Neutrophil (primary cell): ENCODE measurements around the gene ARFGAP3.
"Not testable (repeated sequence)": the region's sequence is repeated elsewhere in the genome, so short reads cannot be mapped to it uniquely, and the experiment has no call there.

Experiments used
- H3K27ac ChIP-seq: fragments of 200-600 bp; sonication (generic); 2 replicates; pipeline ENCODE4 v1.5.1; 2016; ENCODE audit warnings: mild to moderate bottlenecking, moderate library complexity
- H3K27me3 ChIP-seq: fragments of 200-600 bp; sonication (generic); 2 replicates; pipeline ENCODE4 v1.6.0; 2016; ENCODE audit warnings: mild to moderate bottlenecking
- H3K36me3 ChIP-seq: fragments of 200-600 bp; sonication (generic); 2 replicates; pipeline ENCODE4 v1.5.1; 2017
- H3K4me1 ChIP-seq, 2 experiments: fragments of 200-600 bp in 1 of 2; sonication (generic) in 1 of 2; 1 replicate in 1 of 2; 2 replicates in 1 of 2; pipeline versions ENCODE4 v1.5.1 to v1.6.1; 2013 to 2016; ENCODE audit warnings: low read depth in 1 of 2, low read length in 1 of 2, mild to moderate bottlenecking in 1 of 2, moderate library complexity in 1 of 2; ENCODE audit not compliant: control insufficient read depth in 1 of 2, insufficient read depth in 1 of 2
- H3K4me3 ChIP-seq, 2 experiments: fragments of 200-600 bp in 1 of 2; sonication (generic) in 1 of 2; 1 replicate in 1 of 2; 2 replicates in 1 of 2; pipeline ENCODE4 v1.5.1; 2013 to 2016; ENCODE audit warnings: low read depth in 1 of 2, low read length in 1 of 2, mild to moderate bottlenecking in 1 of 2, moderate library complexity in 1 of 2
- H3K9me3 ChIP-seq: fragments of 200-600 bp; sonication (generic); 2 replicates; pipeline ENCODE4 v1.5.1; 2016
- CTCF ChIP-seq: fragments of 200-600 bp; sonication (generic); IDR thresholded peaks from 2 replicates; pipeline ENCODE4 v1.5.1; 2016; ENCODE audit warnings: antibody characterized with exemption

The ARFGAP3 gene

GRCh38 chr22:42763965-42764480, 93.0 kb downstream of the ARFGAP3 start:
- H3K4me3 ChIP-seq: no peak overlapping the region
- no peaks in the 10 kb centered on the region for H3K27me3 ChIP-seq
- no peak overlapping the region for H3K27ac ChIP-seq
- TF ChIP-seq CTCF: no peak
- no peaks in the 10 kb centered on the region for H3K9me3 ChIP-seq
- H3K36me3 ChIP-seq: no peaks in the 10 kb centered on the region
- H3K4me1 ChIP-seq: no peaks in the 10 kb centered on the region

- no peak for TF ChIP-seq CTCF
- no peaks in the 10 kb centered on the region for H3K9me3 ChIP-seq
- no peak overlapping the region for H3K27ac ChIP-seq
- peaks cover 6% of the 10 kb centered on the region for H3K27me3 ChIP-seq
- H3K4me1 ChIP-seq: no peaks in the 10 kb centered on the region
- H3K4me3 ChIP-seq: no peak overlapping the region
- no peaks in the 10 kb centered on the region for H3K36me3 ChIP-seq
Measured at GRCh38 chr22:42760806-42761565, 96.1 kb downstream of the ARFGAP3 start.

- H3K4me1 ChIP-seq: no peaks in the 10 kb centered on the region
- peaks cover 6% of the 10 kb centered on the region for H3K27me3 ChIP-seq
- H3K4me3 ChIP-seq: no peak overlapping the region
- no peaks in the 10 kb centered on the region for H3K9me3 ChIP-seq
- TF ChIP-seq CTCF: no peak
- H3K27ac ChIP-seq: no peak overlapping the region
- H3K36me3 ChIP-seq: no peaks in the 10 kb centered on the region
Measured at GRCh38 chr22:42758931-42759629, 98.0 kb downstream of the ARFGAP3 start.

- H3K36me3 ChIP-seq, H3K4me1 ChIP-seq, H3K9me3 ChIP-seq, H3K27ac ChIP-seq, H3K4me3 ChIP-seq: not testable (repeated sequence)
- peaks cover 15% of the 10 kb centered on the region for H3K27me3 ChIP-seq
Measured at GRCh38 chr22:42755553-42755952, 101.5 kb downstream of the ARFGAP3 start.

GRCh38 chr22:42755121-42755520, 102.0 kb downstream of the ARFGAP3 start:
- not testable (repeated sequence) for H3K4me3 ChIP-seq, H3K9me3 ChIP-seq, H3K27ac ChIP-seq, H3K36me3 ChIP-seq, H3K4me1 ChIP-seq
- peaks cover 15% of the 10 kb centered on the region for H3K27me3 ChIP-seq

- TF ChIP-seq CTCF: no peak
- Histone ChIP-seq H3K36me3 (no peaks in the 10 kb centered on the region), H3K27ac (no peak overlapping the region), H3K4me1 (no peaks in the 10 kb centered on the region), H3K9me3 (no peaks in the 10 kb centered on the region), H3K4me3 (no peak overlapping the region), H3K27me3 (peaks cover 15% of the 10 kb centered on the region)
Measured at GRCh38 chr22:42754658-42755057, 102.4 kb downstream of the ARFGAP3 start.
